Heart right ventricle (tissue), 16 donors: Measurements from ENCODE around the gene CYTH1. TPM values are rescaled to one million over a fixed set of nuclear protein-coding genes. Genes with fewer than 3 reads are reported as not detected.

Source experiments
- ATAC-seq, 8 donors: fragments of 200-7000 bp; cut with Tn5 transposase; one replicate each; pipeline ENCODE4 v1.9.1; 2020; ENCODE audit warnings: mild to moderate bottlenecking in 8 of 8, moderate library complexity in 8 of 8, moderate number of reproducible peaks in 1 of 8
- DNase-seq, 2 donors: peaks; one replicate each; pipeline ENCODE4 v3.0.0-alpha.2; 2020
- H3K27ac ChIP-seq, 10 donors: fragments of 200-600 bp; sonication (generic) in 2 of 10; one replicate each; pipeline versions ENCODE4 v1.5.0 to v1.8.0; 2020 to 2022; ENCODE audit warnings: mild to moderate bottlenecking in 3 of 10
- H3K27me3 ChIP-seq, 7 donors: fragments of 200-600 bp; one replicate each; pipeline ENCODE4 v1.8.0; 2021 to 2022; ENCODE audit warnings: mild to moderate bottlenecking in 2 of 7
- H3K36me3 ChIP-seq, 9 donors: fragments of 200-600 bp; sonication (generic) in 1 of 9; one replicate each; pipeline versions ENCODE4 v1.5.0 to v1.8.0; 2020 to 2022; ENCODE audit warnings: mild to moderate bottlenecking in 2 of 9
- H3K4me1 ChIP-seq, 9 donors: fragments of 200-600 bp; sonication (generic) in 1 of 9; one replicate each; pipeline versions ENCODE4 v1.5.0 to v1.8.0; 2020 to 2022; ENCODE audit warnings: mild to moderate bottlenecking in 4 of 9
- H3K4me3 ChIP-seq, 10 donors: fragments of 200-600 bp; sonication (generic) in 2 of 10; one replicate each; pipeline versions ENCODE4 v1.5.0 to v1.8.0; 2020 to 2022; ENCODE audit warnings: mild to moderate bottlenecking in 7 of 10, moderate library complexity in 2 of 10
- H3K9me3 ChIP-seq, 11 donors: fragments of 200-600 bp in 10 of 11; sonication (generic) in 2 of 11; one replicate each; pipeline versions ENCODE4 v1.5.0 to v1.8.0; 2013 to 2022; ENCODE audit warnings: mild to moderate bottlenecking in 2 of 11, control low read depth in 1 of 11, moderate library complexity in 1 of 11
- CTCF ChIP-seq, 9 donors: fragments of 200-600 bp; sonication (generic) in 2 of 9; IDR thresholded peaks; one replicate each; pipeline versions ENCODE4 v1.5.0 to v1.8.0; 2021 to 2022; ENCODE audit warnings: antibody characterized with exemption in 9 of 9, mild to moderate bottlenecking in 5 of 9, moderate library complexity in 1 of 9
- WGBS, 2 donors: extraction: QIAGEN DNeasy Blood & Tissue Kit; methylation state at CpG; one replicate each; pipeline ENCODE4 v1.1.7; 2013; ENCODE audit warnings: inconsistent platforms in 1 of 2; 5-methylcytosine and 5-hydroxymethylcytosine counted together
- intact Hi-C, 10 donors: fragments of 100-400 bp; cut with DNase I; formaldehyde crosslinking; loops; one replicate each; pipeline versions ENCODE4 v1.11.1 to v1.14.2; 2022
- polyA plus RNA-seq, 2 donors: library from polyadenylated mRNA; stranded (reverse); fragments of 200-250 nt; gene quantifications; one replicate each; pipeline ENCODE4 v1.2.3, GENCODE V29; 2013
- total RNA-seq, 10 donors: library from RNA; stranded (reverse); fragmentation: NEBNext Ultra II Directional in 3 of 10; extraction: Animal tissue kit (Norgen Biotek cat#: 25700) in 3 of 10; gene quantifications; one replicate each; pipeline versions ENCODE4 v1.2.1 to v1.2.4, GENCODE V29; 2021 to 2023
- donor health status: Arrhythmogenic right ventricular cardiomyopathy.
- donor health status: ischemic (EF 13 %, LVEDD 7.1; RV severe dilation, severe dysfunction).
- donor health status: healthy with polysubstance abuse.
- donor health status: DM: no; HTN: yes; CAD: no.
- donor health status: DM: no; HTN: no; CAD: no.
- donor health status: ischemic (EF 25% LVEDD 6.9; RV normal size, moderate dysfunction).
- donor health status: ischemic (EF 25% LVEDD 5.7; RV mildly dilated, moderate dysfunction).
- donor health status: healthy.
- donor health status: DM: yes; HTN: yes; CAD: no.
- donor health status: Ischemic cardiomyopathy.
- donor health status: ischemic (EF 35%, LVEDD 5.7; RV mildly dilated, moderate dysfunction).
- donor health status: nonischemic (EF 11% LVEDD 7.7; RV severe dilation, severe dysfunction).
- donor health status: DM: yes; HTN: yes; CAD: no.
- donor health status: PGD.
- donor health status: ischemic (EF 29% LVEDD 5.4; RV normal size, mild dysfunction).
- donor health status: nonischemic (EF 23%, LVEDD 6.1; RV moderate dilation, normal function).

Gene CYTH1
- total and polyA plus RNA-seq, 12 donors, result 22.3 to 46.9 (median 32.5) TPM

DNA sequence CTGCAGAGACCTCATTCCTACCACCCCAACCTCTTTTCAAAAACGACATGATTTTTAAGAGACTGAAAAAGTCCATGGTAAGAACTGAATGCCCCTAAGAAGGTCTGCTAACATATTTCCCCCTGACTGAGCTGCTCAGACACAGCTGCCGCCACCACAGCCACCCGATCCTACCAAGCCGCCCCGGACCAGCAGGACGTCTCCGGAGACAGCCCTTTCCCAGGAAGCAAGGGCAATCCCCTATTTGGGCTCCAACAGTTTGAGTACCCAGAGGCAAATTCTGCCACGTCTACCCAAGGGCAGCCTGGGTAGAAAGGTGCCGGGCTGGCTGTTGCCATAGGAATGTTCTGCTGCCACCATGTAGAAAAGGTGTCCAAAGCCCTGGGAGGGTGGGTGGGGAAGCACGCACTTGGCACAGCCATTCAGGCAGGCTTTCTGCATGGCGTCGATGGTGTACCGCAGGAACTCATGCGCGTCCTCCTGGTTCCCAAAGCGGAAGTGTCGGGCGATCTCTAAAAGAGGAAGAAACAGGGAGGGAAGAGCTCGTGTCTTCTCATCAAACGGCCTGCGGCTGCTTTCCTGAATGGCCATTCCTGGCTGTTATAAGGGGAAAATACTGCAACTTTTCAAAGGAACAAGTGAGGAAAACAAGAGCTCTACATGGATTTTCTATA is 44.9 kb upstream of the CYTH1 start:
- TF ChIP-seq CTCF (IDR thresholded peaks at IDR 0.05), result no peak
- 88 to 91% methylated on average over 21 of the region's 21 CpGs for WGBS, 2 donors
- intact Hi-C loops, result no loop called here
- peak in 1 of 2 donors; percentile 27 for DNase-seq
- ATAC-seq, result peak in 4 of 8 donors; percentile 22 to 47 (median 32)
- H3K4me3 ChIP-seq, result no peak overlapping the region
- peak overlapping the region in 2 of 10 donors; percentile 44 to 81 for H3K27ac ChIP-seq
- H3K36me3 ChIP-seq, result peaks cover 0 to 100% (median 79%) of the 10 kb centered on the region in 9 donors
- H3K9me3 ChIP-seq, result no peaks in the 10 kb centered on the region
- peaks cover 0 to 26% (median 0%) of the 10 kb centered on the region in 9 donors for H3K4me1 ChIP-seq
- no peaks in the 10 kb centered on the region for H3K27me3 ChIP-seq

DNA sequence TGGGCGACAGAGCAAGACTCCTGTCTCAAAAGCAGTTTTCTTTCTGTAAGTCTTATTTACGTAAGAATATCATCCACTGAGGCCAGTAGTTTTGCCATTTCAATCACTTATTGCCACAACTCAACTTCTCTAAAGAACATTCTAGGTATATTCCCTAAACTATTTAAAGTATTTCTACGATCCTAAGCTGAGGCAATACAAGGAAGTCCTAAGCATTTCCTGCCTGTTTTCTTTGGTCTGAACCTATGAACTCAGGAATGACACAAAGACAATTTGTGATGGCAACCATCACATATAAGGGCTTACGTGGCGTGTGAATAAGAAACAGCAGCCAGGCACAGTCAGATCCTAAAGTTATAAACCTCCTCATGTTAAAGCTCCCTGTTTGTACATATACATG is 44.3 kb upstream of the CYTH1 start:
- no peaks in the 10 kb centered on the region for H3K27me3 ChIP-seq
- no peak for ATAC-seq
- no peaks in the 10 kb centered on the region for H3K9me3 ChIP-seq
- 84 to 86% methylated on average over 5 of the region's 5 CpGs for whole genome bisulfite sequencing, 2 donors
- peaks cover 0 to 26% (median 0%) of the 10 kb centered on the region in 9 donors for H3K4me1 ChIP-seq
- H3K4me3 ChIP-seq, result no peak overlapping the region
- H3K36me3 ChIP-seq, result peaks cover 0 to 100% (median 79%) of the 10 kb centered on the region in 9 donors
- intact Hi-C loops, result no loop called here
- no peak for TF ChIP-seq CTCF (IDR thresholded peaks at IDR 0.05)
- H3K27ac ChIP-seq, result peak overlapping the region in 2 of 10 donors; percentile 44 to 81
- no peak for DNase-seq

- TF ChIP-seq CTCF (IDR thresholded peaks at IDR 0.05), result no peak
- H3K4me3 ChIP-seq, result no peak overlapping the region
- H3K4me1 ChIP-seq, result peaks cover 0 to 26% (median 0%) of the 10 kb centered on the region in 9 donors
- H3K36me3 ChIP-seq, result peaks cover 0 to 100% (median 82%) of the 10 kb centered on the region in 9 donors
- DNase-seq (no peak), ATAC-seq (no peak)
- intact Hi-C loops, result no loop called here
- WGBS, 2 donors, result 95 to 96% methylated on average over 6 of the region's 6 CpGs
- H3K9me3 ChIP-seq, result no peaks in the 10 kb centered on the region
- no peaks in the 10 kb centered on the region for H3K27me3 ChIP-seq
- H3K27ac ChIP-seq, result peak overlapping the region in 1 of 10 donors; percentile 81
Measured at GRCh38 chr17:78825696-78826095, 43.6 kb upstream of the CYTH1 start.

GRCh38 chr17:78824240-78824639 is 42.2 kb upstream of the CYTH1 start:
- peaks cover 0 to 35% (median 4%) of the 10 kb centered on the region in 9 donors for H3K4me1 ChIP-seq
- H3K36me3 ChIP-seq, result peaks cover 0 to 100% (median 82%) of the 10 kb centered on the region in 9 donors
- no peak overlapping the region for H3K27ac ChIP-seq
- no peak for TF ChIP-seq CTCF (IDR thresholded peaks at IDR 0.05)
- no peaks in the 10 kb centered on the region for H3K9me3 ChIP-seq
- no peak for ATAC-seq
- 90 to 91% methylated on average over 7 of the region's 7 CpGs for WGBS, 2 donors
- intact Hi-C loops, result no loop called here
- no peak for DNase-seq
- no peaks in the 10 kb centered on the region for H3K27me3 ChIP-seq
- no peak overlapping the region for H3K4me3 ChIP-seq
